HG02840 (cell line): ENCODE data around the gene MLF1.

Experiments used
- ATAC-seq: cut with Tn5 transposase; IDR thresholded peaks from one replicate; pipeline ENCODE4 v1.9.1; 2021; ENCODE audit warnings: mild to moderate bottlenecking, moderate library complexity, moderate number of reproducible peaks; ENCODE audit not compliant: unreplicated experiment, low FRiP score

The MLF1 gene

DNA sequence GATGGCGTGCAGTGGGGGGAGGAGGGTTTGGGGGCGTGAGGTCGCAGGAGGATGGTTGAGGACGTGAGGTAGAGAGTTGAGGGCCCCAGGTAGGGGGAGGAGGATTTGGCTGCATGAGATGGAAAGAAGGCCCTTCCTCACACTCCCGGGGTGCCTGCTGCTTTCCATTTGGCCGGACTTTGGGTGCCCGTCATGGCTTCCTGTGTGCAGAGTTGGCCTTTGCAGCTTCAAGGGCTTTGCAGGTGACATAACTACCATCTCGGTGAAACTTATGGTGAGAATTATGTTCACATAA is 1.7 kb downstream of the MLF1 start:
- ATAC-seq = no peak

- no peak for ATAC-seq
Observed at GRCh38 chr3:158573714-158574113, 2.7 kb downstream of the MLF1 start.

DNA sequence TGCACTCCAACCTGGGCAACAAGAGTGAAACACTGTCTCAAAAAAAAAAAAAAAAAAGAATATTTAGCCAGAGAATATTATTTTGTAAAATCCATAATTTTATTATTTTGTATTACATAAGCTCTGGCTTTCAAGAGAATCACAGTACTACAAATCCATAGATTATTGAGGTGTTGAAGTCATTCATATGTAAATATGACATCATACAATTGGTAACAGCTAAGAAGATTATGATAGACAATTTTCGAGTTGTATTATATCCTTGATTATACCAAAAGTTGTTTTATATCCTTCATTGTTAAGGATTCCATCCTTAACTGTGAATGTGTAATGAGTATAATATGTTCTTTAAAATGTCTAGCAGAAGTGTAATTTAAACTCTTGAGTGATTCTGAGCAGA is 3.7 kb downstream of the MLF1 start:
- no peak for ATAC-seq

- no peak for ATAC-seq
Observed at GRCh38 chr3:158590223-158590622, 19.2 kb downstream of the MLF1 start.

GRCh38 chr3:158600787-158601186 is 29.8 kb downstream of the MLF1 start:
- no peak for ATAC-seq

DNA sequence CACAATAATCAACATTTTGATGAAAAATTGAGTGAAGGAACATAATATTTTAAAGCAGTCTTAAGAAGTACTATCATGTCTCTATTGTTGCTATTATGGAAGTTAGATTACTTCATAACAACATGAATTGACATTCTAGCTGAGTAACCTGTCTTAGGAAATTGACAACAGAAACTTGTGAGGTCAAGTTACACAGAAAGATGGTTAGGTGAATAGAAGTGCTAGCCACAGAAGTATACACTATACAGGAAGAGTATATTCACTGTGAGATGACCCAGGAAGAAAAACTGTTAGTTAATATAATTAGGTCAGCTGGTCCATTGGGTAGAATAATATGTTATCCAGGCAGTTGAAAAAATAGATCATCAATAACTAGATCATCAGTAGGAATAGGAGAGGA is 31.2 kb downstream of the MLF1 start:
- ATAC-seq = no peak

DNA sequence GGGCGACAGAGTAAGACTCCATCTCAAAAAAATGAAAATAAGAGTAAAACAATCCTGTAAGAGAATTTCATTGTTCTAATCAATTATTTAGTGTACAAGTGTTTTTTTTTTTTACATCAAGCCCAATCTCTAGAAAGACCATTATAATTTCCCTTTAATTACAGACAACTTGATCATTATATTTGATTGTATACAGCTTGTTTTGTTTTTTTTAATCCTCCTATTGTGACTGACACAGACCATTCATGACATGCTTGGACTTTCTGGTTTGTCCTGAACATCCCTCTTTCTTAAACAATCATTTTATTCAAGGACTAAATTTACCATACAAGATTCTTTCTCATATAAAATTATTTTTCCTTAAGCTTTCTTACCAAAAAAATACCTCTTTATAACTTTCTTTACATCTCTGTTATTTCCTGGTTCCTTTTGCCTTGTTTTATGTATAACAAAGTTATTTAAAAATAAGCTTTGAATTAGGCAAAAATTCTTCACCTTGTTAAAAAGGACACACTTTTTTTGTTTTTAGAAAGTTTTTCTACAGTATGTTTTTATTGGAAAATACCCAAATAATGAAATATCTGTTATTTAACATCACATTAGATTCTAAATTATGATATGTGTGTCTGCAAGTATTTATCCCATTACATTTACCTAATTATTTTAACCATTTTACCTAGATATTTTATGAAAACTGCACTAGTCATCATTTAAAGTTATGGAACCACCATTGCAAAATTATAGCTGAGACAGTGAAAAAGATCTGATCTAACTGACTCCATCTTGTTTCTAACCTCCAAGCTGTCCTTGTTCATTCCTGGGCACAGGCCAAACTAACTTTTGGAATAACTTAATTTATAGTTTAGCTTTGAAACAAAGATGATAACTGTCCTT is 47.2 kb downstream of the MLF1 start:
- ATAC-seq = no peak

- ATAC-seq = no peak
Observed at GRCh38 chr3:158625881-158626280, 54.9 kb downstream of the MLF1 start.

DNA sequence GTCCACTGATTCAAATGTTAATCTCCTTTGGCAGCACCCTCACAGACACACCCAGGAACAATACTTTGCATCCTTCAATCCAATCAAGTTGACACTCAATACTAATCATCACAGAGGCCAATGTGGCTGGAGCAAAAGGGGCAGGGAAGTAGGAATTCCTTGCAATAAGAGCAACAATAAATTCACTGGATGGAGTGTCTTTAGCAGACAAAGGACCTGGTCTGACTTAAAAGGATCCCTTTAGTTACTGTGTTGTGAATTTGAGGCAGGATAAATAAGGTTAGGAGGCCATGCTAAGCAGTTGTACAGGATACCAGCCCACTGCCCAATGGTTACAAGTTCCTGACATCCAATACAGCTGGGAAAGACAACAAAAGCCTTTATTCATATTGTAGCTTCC is 61.0 kb downstream of the MLF1 start:
- ATAC-seq = no peak

- ATAC-seq = no peak
Observed at GRCh38 chr3:158640646-158641045, 69.7 kb downstream of the MLF1 start.

DNA sequence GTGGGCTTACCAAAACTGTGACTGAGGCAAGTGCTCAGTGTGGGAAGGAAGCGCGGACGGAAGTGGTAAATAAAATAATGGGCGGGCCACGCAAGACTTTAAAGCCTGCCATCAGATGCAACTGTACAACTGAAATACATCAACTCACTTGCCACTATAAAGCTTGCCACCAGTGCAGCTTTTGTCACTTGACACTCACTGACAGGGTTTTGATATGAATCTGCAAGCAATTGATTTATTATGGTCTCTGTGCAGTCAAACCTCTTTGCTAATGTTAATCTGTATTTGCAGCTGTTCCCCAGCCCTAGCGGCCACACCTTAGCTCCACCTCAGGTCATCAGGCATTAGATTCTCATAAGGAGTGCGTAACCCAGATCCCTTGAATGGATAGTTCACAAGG is 71.0 kb downstream of the MLF1 start:
- ATAC-seq = no peak

DNA sequence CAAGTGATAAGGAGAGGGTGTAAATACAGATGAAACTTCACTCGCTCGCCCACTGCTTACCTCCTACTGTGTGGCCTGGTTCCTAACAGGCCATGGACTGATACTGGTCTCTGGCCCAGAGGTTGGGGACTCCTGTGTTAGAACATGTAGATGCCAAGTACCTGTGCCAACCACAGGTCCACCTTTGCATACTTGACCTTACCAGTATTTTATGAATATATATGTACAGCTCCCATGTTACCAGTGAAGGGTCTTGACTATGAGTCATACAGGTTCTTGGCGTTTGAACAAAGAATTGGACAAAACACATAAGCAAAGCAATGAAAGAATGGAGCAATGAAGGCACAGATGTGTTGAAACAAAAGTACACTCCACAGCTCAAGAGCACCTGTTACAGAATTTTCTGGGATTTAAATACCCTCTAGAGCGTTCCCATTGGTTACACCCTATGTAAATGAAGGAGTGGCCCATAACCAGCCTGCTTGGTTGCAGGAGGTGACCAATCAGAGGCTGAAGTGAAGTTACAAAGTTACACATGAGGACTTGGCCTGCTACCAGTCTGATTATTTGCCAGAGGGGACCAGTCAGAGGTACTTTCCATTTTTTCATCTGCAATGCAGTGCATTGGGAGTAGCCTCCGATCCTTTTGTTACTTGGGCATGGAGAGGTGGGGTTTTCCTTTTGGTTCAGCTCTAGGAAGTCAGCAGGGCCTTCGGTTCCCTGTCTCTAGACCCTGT is 71.6 kb downstream of the MLF1 start:
- ATAC-seq = no peak

DNA sequence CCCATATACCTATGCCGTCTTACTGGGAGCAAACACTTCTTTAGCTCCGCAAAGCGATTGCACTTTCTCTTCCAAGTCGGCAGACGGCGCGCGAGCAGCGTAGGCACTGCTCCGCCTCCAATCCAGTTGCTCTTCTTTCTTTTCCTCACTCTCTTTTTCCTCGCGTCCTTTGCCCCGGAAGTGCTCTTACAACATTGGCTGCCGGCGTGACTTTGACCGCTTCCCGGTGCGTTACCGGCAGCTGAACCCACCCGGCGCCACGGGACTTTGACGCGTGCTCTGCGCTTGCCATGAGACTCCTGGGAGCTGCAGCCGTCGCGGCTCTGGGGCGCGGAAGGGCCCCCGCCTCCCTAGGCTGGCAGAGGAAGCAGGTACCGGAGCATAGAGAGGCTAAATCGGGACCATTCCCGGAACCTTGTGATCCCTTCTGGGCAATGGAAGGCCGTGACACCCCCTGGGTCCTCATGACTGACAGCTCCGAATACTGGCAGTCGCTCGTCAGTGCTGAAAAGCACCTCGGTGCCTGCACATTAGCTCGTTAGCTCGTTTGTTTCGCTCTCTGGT is 73.4 kb downstream of the MLF1 start, which contains the start of gene GFM1:
TSS of gene GFM1 (plus strand) at position 183 of the 564 bp plus-strand sequence. CDS start at position 291, 108 bp downstream.
- ATAC-seq = peak; percentile 99

DNA sequence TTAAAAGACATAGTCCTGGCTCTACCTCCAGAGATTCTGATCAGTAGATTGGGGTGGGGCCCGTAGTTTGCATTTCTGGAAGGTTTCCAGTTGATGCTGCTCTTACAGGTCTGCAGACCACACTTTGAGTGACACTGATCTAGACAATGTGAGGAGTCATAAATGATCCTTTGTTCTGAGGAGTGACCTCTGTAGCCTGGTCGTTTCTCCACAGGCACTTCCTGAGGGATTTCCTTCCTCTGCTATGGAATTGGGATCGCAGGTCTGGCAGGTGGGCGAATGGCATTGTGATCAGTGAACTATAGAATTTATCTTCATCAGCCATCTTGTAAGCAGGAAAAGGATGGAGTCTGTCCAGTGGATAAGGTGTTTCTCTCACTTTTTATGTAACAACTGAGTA is 78.8 kb downstream of the MLF1 start:
- no peak for ATAC-seq

- ATAC-seq = no peak
Observed at GRCh38 chr3:158651192-158651591, 80.2 kb downstream of the MLF1 start.

DNA sequence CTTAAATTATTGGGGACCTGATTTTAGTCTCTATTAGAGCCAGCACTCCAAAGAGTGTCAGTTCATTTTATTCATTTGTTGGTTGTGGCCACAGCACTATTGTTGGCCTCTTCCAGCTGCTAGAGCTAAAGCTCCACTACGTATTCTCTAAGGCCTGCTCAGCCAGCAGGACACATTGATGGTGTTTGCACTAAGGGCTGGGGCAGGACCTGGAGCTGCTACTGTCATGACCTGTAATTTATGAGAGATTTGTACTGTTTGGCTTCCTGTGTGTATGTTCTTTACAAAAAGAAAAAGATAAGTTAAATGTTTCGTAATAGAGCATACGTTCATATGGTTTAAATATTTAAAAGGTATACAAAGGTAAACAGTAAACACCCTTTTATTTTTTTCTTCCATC is 81.5 kb downstream of the MLF1 start:
- ATAC-seq = no peak
